CD4-positive, alpha-beta T cell treated with Interleukin-2 at 100 ng/mL for 4 hours (primary cell): ENCODE data around the gene PRKAR1B.

Experiments
- DNase-seq: peaks from one replicate; pipeline ENCODE4 v3.0.0-alpha.2; 2020; ENCODE audit warnings: low spot score

The PRKAR1B gene

GRCh38 chr7:509426-510130, 217.5 kb downstream of the PRKAR1B start:
- DNase-seq = no peak

- DNase-seq = no peak
Observed at GRCh38 chr7:508461-509170, 218.5 kb downstream of the PRKAR1B start.

DNA sequence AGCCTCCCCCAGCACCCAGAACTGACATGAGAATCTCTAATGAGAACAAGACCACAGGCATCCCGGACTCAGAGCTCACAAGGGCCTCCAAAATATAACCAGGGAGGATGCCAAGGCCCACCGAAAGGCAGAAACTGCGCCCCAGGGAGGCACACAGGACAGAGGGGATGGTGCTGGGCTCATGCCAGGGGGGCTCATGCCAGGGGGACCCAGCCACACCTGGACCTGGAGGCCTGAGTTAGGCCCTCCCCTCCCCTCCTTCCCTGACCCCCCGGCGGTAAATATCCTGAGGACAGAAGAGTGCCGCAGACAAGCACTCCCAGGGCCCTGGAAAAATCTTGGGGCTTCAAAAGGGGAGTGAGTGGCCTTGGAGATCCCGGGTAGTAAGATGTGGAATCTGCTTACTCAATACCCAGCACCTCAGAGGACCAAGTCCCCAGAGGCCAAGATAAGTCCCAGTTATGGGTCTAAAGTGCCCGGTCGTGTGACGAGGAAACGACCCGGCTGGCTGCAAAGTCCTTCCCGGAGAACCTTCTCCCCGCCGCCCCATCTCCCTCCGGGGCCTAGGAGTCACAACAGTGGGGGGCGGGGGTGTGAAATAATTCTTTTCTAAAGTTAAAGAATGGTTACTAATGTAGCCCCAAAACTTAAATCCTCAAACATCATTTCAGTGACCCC, 219.3 kb downstream of the PRKAR1B start:
- no peak for DNase-seq

- DNase-seq = no peak
Observed at GRCh38 chr7:506921-507622, 220.0 kb downstream of the PRKAR1B start.

DNA sequence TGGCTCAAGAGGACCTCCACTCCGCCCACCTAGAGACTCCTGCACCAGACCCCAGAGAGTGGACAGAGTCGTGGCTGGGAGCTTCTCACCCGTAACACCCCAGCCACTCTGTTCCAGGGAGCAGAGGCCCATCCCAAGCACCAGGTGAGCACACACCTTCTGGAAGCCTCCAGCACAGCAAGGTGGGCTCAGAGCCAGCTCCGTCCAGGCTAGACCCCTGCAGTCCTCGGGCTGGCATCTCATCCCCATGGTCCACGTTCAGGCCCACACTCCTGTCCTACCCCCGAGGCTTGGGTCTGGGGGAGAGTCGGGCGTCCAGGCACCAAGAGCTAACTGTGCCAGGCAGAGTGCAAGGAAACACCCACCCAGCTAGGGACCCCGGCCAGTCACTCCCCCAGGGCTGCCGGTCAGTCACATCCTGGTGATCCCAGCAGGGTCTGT, 220.7 kb downstream of the PRKAR1B start:
- DNase-seq = no peak

GRCh38 chr7:505171-505570, 221.9 kb downstream of the PRKAR1B start:
- DNase-seq = no peak

DNA sequence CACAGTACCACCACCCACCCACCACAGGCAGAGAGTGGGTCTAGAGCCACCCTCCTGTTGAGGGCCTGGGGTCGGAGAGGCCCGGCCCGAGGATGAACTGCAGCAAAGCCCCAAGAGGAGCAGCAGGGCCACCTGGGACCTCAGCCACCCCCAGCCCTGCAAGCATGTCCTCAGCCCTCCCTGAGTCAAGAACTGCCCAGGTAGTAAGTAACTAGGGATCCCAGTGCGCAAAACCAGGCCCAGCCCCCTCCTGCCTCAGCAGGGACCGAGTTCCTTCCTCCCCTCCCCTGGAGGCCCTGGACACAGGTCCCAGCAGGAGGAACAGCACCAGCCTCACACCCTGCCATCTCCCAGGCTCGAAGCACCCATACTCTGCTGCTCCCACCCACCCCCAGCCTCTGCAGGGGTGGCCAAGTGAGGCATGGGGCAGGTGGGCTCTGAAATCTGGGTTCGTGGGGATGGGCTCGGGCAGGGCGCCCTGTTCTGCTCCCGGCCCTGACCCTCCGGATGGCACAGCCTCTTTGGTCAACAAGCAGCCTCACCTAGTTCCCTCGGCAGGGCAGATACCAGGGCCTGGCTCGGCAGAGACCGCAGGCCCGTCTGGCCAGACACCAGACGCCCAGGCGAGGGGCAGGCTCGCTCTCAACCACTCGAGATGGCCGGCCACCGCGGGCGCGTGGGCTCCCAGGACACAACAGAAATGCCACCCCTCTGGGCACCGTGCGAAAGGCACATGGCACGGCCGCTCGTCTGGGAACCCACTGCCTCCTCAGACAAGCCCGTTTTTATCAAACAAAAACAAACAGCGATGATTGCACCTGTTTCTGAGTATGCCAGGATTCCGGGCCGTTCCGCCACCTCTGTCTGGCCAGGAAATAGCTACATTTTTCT, 222.6 kb downstream of the PRKAR1B start:
- DNase-seq = no peak

- DNase-seq = no peak
Observed at GRCh38 chr7:503575-504111, 223.4 kb downstream of the PRKAR1B start.

DNA sequence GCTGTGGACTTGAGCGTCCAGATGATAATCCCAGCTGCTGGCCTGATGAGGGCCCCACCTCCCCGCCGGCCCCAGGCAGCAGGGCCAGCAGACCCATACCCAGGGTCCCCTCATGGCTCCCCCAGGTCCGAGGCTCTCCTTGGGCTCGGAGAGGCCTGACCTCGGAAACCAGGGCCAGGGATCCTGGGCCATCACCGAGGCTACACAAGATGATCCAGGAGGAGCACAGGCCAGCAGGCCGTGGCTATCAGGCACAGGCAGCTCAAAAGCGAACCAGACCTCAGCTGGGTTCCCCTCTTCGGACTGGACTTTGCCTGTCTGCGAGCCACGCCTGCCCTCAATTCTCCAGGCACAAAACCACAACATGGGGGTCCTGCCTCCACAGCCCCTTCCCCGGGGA, 224.8 kb downstream of the PRKAR1B start:
- no peak for DNase-seq

DNA sequence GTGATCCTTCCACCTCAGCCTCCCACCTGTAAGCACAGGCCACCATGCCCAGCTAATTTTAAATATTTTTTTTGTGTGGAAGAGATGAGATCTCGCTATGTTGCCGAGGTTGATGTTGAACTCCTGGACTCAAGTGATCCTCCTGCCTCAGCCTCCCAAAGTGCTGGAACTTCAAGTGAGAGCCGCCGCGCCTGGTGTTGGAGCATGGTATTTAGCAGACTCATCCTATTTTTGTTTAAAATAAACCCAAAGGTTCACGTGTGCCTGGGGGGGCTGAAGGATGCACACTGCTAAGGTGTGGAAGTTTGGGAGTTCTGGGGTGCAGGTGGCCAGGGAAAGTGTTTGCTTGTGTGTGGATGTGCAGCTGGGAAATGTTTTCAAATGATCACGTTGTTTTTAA, 225.6 kb downstream of the PRKAR1B start:
- no peak for DNase-seq

DNA sequence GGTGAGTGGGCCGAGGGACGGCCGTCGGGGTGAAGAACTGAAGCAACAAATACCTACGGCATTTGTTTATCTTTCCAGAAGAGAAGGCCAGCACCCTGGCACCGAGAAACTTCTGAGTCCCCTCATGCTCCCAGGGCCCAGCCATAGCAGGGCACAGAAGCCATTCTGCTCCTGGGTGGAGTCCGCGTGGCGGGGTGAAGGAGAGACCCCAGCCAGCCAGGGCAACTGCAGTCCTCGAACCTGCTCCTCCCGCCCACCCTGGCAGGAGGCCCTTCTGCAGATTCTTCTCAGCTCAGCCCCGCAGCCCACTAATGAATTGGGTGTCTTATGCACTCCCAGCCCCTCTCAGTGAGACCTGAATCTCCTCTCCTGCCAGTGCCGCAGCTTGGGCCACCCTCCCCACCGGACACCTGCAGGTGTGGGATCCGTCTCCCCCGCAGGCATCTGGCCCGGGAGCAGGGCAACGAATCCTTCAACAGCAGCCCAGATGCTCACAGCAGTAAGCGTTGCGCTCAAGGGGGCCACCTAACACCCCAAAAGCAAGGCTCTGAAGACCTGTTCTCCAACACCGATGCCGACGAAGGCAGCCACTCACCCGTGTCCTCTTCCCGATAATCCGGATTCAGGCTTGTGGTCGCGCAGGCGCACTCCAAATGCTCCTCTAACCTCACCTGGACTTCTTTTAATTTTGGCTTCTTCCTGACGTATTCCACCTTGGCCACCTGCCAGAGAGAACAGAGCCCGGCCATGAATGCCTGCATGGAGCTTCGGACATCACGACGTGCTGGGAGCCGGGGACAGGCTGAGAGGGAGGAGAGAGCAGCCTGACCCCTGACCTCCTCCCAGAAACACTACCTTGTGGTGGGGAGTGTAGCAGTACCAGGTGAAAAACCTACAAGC, 226.3 kb downstream of the PRKAR1B start:
- no peak for DNase-seq

- DNase-seq = no peak
Observed at GRCh38 chr7:499853-500485, 227.1 kb downstream of the PRKAR1B start.
